Stimulated activated CD4-positive, alpha-beta T cell treated with anti-CD3 and anti-CD28 coated beads, Interleukin-2, amount 100 ng/mL, for 24 hours (primary cell): ENCODE results near the gene SLC28A2.
A peak's percentile ranks its signal among the peaks of the same experiment; 100 is the strongest.
"Not testable (repeated sequence)": the region's sequence is repeated elsewhere in the genome, so short reads cannot be mapped to it uniquely, and the experiment has no call there.

Experiments used
- DNase-seq, 2 donors: peaks; one replicate each; pipeline ENCODE4 v3.0.0-alpha.2; 2020

SLC28A2 gene

GRCh38 chr15:45251888-45252287 is at the start of gene SLC28A2:
TSS of gene SLC28A2 (plus strand) at chr15:45252234. CDS start at chr15:45253216, 982 bp downstream.
- no peak for DNase-seq

- no peak for DNase-seq
Observed at GRCh38 chr15:45203182-45203581, 48.9 kb upstream of the SLC28A2 start.

GRCh38 chr15:45205192-45205591 is 46.8 kb upstream of the SLC28A2 start:
- DNase-seq = peak; percentile 65 to 68

GRCh38 chr15:45212493-45212892 is 39.5 kb upstream of the SLC28A2 start:
- DNase-seq = no peak

- DNase-seq = no peak
Observed at GRCh38 chr15:45221053-45221599, 30.9 kb upstream of the SLC28A2 start.

- DNase-seq = no peak
Observed at GRCh38 chr15:45221967-45222366, 30.1 kb upstream of the SLC28A2 start.

- no peak for DNase-seq
Observed at GRCh38 chr15:45224621-45225217, 27.3 kb upstream of the SLC28A2 start.

- DNase-seq = no peak
Observed at GRCh38 chr15:45225506-45226273, 26.3 kb upstream of the SLC28A2 start.

GRCh38 chr15:45228931-45229330 is 23.1 kb upstream of the SLC28A2 start:
- no peak for DNase-seq

GRCh38 chr15:45230245-45230965 is 21.6 kb upstream of the SLC28A2 start:
- no peak for DNase-seq

GRCh38 chr15:45231132-45231531 is 20.9 kb upstream of the SLC28A2 start:
- no peak for DNase-seq

GRCh38 chr15:45231864-45232562 is 20.0 kb upstream of the SLC28A2 start:
- DNase-seq = no peak

GRCh38 chr15:45234562-45235235 is 17.3 kb upstream of the SLC28A2 start:
- DNase-seq = no peak

- not testable (repeated sequence) for DNase-seq
Observed at GRCh38 chr15:45236806-45237205, 15.2 kb upstream of the SLC28A2 start.

- peak in 1 of 2 donors; percentile 6 for DNase-seq
Observed at GRCh38 chr15:45242289-45242688, 9.7 kb upstream of the SLC28A2 start.

- no peak for DNase-seq
Observed at GRCh38 chr15:45249125-45249780, 2.8 kb upstream of the SLC28A2 start.

- DNase-seq = no peak
Observed at GRCh38 chr15:45253330-45253729, 1.3 kb downstream of the SLC28A2 start.

GRCh38 chr15:45254405-45254804 is 2.4 kb downstream of the SLC28A2 start:
- DNase-seq = no peak

- DNase-seq = not testable (repeated sequence)
Observed at GRCh38 chr15:45254824-45255223, 2.8 kb downstream of the SLC28A2 start.

- DNase-seq = no peak
Observed at GRCh38 chr15:45259796-45260195, 7.8 kb downstream of the SLC28A2 start.

GRCh38 chr15:45262906-45263461 is 10.9 kb downstream of the SLC28A2 start:
- DNase-seq = no peak
